ENCODE data around the gene SPATA31C1. TPM values are rescaled to one million over a fixed set of nuclear protein-coding genes. Genes with fewer than 3 reads are reported as not detected.

The SPATA31C1 gene
- total and polyA plus RNA-seq, 7 donors: not detected

- no peak for TF ChIP-seq CTCF (IDR thresholded peaks at IDR 0.05)
- no peak overlapping the region for H3K4me3 ChIP-seq
- H3K36me3 ChIP-seq (ENCODE audit: insufficient read depth in 1 of 2, low read depth in 1 of 2): no peaks in the 10 kb centered on the region
- H3K4me1 ChIP-seq: no peaks in the 10 kb centered on the region
- WGBS, 3 donors: 39 to 50% (median 44%) methylated on average over 8 of the region's 8 CpGs
- intact Hi-C loops (cut with DNase I): no loop called here
- no peak for DNase-seq
- no peak for ATAC-seq
- no peaks in the 10 kb centered on the region for H3K27me3 ChIP-seq (ENCODE audit: insufficient read depth in 3 of 3, low read length in 2 of 3)
- H3K27ac ChIP-seq: no peak overlapping the region
- H3K9me3 ChIP-seq: no peaks in the 10 kb centered on the region
These were observed 45.6 kb upstream of the SPATA31C1 start for GRCh38 chr9:87872079-87872624.

GRCh38 chr9:87873607-87874303 is 44.0 kb upstream of the SPATA31C1 start:
- Histone ChIP-seq H3K9me3 (no peaks in the 10 kb centered on the region), H3K27ac (no peak overlapping the region), H3K4me1 (no peaks in the 10 kb centered on the region), H3K27me3 (ENCODE audit: insufficient read depth in 3 of 3, low read length in 2 of 3) (no peaks in the 10 kb centered on the region), H3K36me3 (ENCODE audit: insufficient read depth in 1 of 2, low read depth in 1 of 2) (no peaks in the 10 kb centered on the region), H3K4me3 (no peak overlapping the region)
- no peak for TF ChIP-seq CTCF (IDR thresholded peaks at IDR 0.05)
- intact Hi-C loops (cut with DNase I): no loop called here
- 96 to 99% (median 98%) methylated on average over 5 of the region's 5 CpGs for WGBS, 3 donors
- DNase-seq (no peak), ATAC-seq (no peak)

GRCh38 chr9:87874304-87874623 is 43.5 kb upstream of the SPATA31C1 start:
- no peaks in the 10 kb centered on the region for H3K36me3 ChIP-seq (ENCODE audit: insufficient read depth in 1 of 2, low read depth in 1 of 2)
- ATAC-seq (no peak), DNase-seq (no peak)
- no peak for TF ChIP-seq CTCF (IDR thresholded peaks at IDR 0.05)
- no peaks in the 10 kb centered on the region for H3K27me3 ChIP-seq (ENCODE audit: insufficient read depth in 3 of 3, low read length in 2 of 3)
- WGBS, 3 donors: 67 to 72% (median 70%) methylated on average over 7 of the region's 7 CpGs
- intact Hi-C loops (cut with DNase I): no loop called here
- no peak overlapping the region for H3K4me3 ChIP-seq
- no peaks in the 10 kb centered on the region for H3K4me1 ChIP-seq
- H3K9me3 ChIP-seq: no peaks in the 10 kb centered on the region
- no peak overlapping the region for H3K27ac ChIP-seq

GRCh38 chr9:87875060-87875459 is 42.7 kb upstream of the SPATA31C1 start:
- no peak for TF ChIP-seq CTCF (IDR thresholded peaks at IDR 0.05)
- H3K36me3 ChIP-seq (ENCODE audit: insufficient read depth in 1 of 2, low read depth in 1 of 2): no peaks in the 10 kb centered on the region
- DNase-seq: no peak
- H3K9me3 ChIP-seq: no peaks in the 10 kb centered on the region
- intact Hi-C loops (cut with DNase I): no loop called here
- no peaks in the 10 kb centered on the region for H3K27me3 ChIP-seq (ENCODE audit: insufficient read depth in 3 of 3, low read length in 2 of 3)
- no peaks in the 10 kb centered on the region for H3K4me1 ChIP-seq
- H3K27ac ChIP-seq: no peak overlapping the region
- no peak overlapping the region for H3K4me3 ChIP-seq
- ATAC-seq: no peak
